Smooth muscle cell (in vitro differentiated cells): ENCODE results near the gene CHRNA5. TPM values are rescaled to one million over a fixed set of nuclear protein-coding genes. Genes with fewer than 3 reads are reported as not detected.
A peak's percentile ranks its signal among the peaks of the same experiment; 100 is the strongest.
"Not testable (repeated sequence)": the region's sequence is repeated elsewhere in the genome, so short reads cannot be mapped to it uniquely, and the experiment has no call there.

Experiments
- DNase-seq: peaks from one replicate; lab custom pipeline; 2025; ENCODE audit not compliant: unreplicated experiment; lab: John Stamatoyannopoulos, UW
- H2AFZ ChIP-seq: fragments of 200-600 bp; sonication (generic); 2 replicates; pipeline ENCODE4 v1.6.0; 2016; ENCODE audit warnings: antibody characterized with exemption, low read depth, mild to moderate bottlenecking
- H3F3A ChIP-seq: fragments of 200-600 bp; sonication (generic); 2 replicates; pipeline ENCODE4 v1.6.0; 2017; ENCODE audit warnings: antibody characterized with exemption, low read depth
- H3K27ac ChIP-seq: fragments of 200-600 bp; sonication (generic); 2 replicates; pipeline ENCODE4 v1.5.1; 2016; ENCODE audit warnings: low read depth, mild to moderate bottlenecking
- H3K27me3 ChIP-seq: fragments of 200-600 bp; sonication (generic); 2 replicates; pipeline ENCODE4 v1.6.1; 2016; ENCODE audit warnings: low read depth, mild to moderate bottlenecking
- H3K36me3 ChIP-seq: fragments of 200-600 bp; sonication (generic); 2 replicates; pipeline ENCODE4 v1.5.1; 2016; ENCODE audit warnings: low read depth
- H3K4me1 ChIP-seq: fragments of 200-600 bp; sonication (generic); 2 replicates; pipeline ENCODE4 v1.5.1; 2016; ENCODE audit warnings: low read depth
- H3K4me2 ChIP-seq: fragments of 200-600 bp; sonication (generic); 2 replicates; pipeline ENCODE4 v1.6.0; 2016; ENCODE audit warnings: mild to moderate bottlenecking
- H3K4me3 ChIP-seq: fragments of 200-600 bp; sonication (generic); 2 replicates; pipeline ENCODE4 v1.5.1; 2016; ENCODE audit warnings: mild to moderate bottlenecking
- H3K79me2 ChIP-seq: fragments of 200-600 bp; sonication (generic); 2 replicates; pipeline ENCODE4 v1.6.0; 2016; ENCODE audit warnings: low read depth, mild to moderate bottlenecking
- H3K9ac ChIP-seq: fragments of 200-600 bp; sonication (generic); 2 replicates; pipeline ENCODE4 v1.6.0; 2016; ENCODE audit warnings: low read depth
- H3K9me3 ChIP-seq: fragments of 200-600 bp; sonication (generic); replicated peaks from 2 replicates; pipeline ENCODE4 v1.5.1; 2016; ENCODE audit warnings: low read depth
- H4K20me1 ChIP-seq: fragments of 200-600 bp; sonication (generic); 2 replicates; pipeline ENCODE4 v1.6.0; 2016; ENCODE audit warnings: low read depth
- CTCF ChIP-seq: fragments of 200-600 bp; sonication (generic); IDR thresholded peaks from 2 replicates; pipeline ENCODE4 v1.5.1; 2017; ENCODE audit warnings: borderline replicate concordance, mild to moderate bottlenecking, antibody characterized with exemption; ENCODE audit not compliant: insufficient read depth, poor library complexity, severe bottlenecking
- WGBS: methylation state at CpG from one replicate; pipeline ENCODE4 v1.1.7; 2016; ENCODE audit warnings: low lambda C conversion rate; 5-methylcytosine and 5-hydroxymethylcytosine counted together
- polyA plus RNA-seq: library from polyadenylated mRNA; unstranded; fragments of >200 nt; fragmentation: Nextera tagmentation; extraction: Ambion mirVana; gene quantifications from 2 replicates; pipeline ENCODE4 v1.2.1, GENCODE V29; 2016
- total RNA-seq: library from RNA; depleted of rRNA; stranded (reverse); fragments of >200 nt; gene quantifications from 2 replicates; pipeline ENCODE4 v1.2.3, GENCODE V29; 2014

The CHRNA5 gene
- total and polyA plus RNA-seq, 2 experiments from 2014 or later: 0.85 to 2.4 TPM

- no peaks in the 10 kb centered on the region for H4K20me1 ChIP-seq
- H3K27me3 ChIP-seq: no peaks in the 10 kb centered on the region
- no peak overlapping the region for H3K4me2 ChIP-seq
- H3K9me3 ChIP-seq: no peaks in the 10 kb centered on the region
- no peak overlapping the region for H3K27ac ChIP-seq
- no peaks in the 10 kb centered on the region for H3K4me1 ChIP-seq
- no peak for TF ChIP-seq CTCF
- no peak overlapping the region for H2AFZ ChIP-seq
- H3K9ac ChIP-seq: no peak overlapping the region
- 72% methylated on average over 2 of the region's 2 CpGs for WGBS
- DNase-seq: no peak
- no peaks in the 10 kb centered on the region for H3F3A ChIP-seq
- no peaks in the 10 kb centered on the region for H3K36me3 ChIP-seq
- no peak overlapping the region for H3K4me3 ChIP-seq
- no peaks in the 10 kb centered on the region for H3K79me2 ChIP-seq
Measured at GRCh38 chr15:78533331-78533730, 32.0 kb upstream of the CHRNA5 start.

DNA sequence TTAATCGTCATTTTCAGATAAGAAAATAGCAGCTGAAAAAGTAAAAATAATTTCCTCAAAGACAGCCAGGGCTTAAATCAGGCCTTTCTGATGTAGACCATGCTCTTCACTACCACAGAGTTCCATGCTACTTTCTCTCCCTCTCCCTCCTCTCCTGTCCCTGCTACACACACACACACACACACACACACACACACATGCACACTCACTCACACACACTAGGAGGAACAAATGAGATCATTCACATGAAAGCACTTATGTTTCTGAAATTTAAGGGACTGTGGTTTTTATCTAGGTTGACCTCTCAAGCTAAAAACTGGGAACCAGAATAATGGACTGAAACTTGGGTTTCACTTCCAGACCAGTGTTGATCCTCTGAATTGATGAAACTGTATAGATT is 29.2 kb upstream of the CHRNA5 start:
- 96% methylated on average over 1 of the region's 1 CpG for WGBS

GRCh38 chr15:78537266-78537905 is 27.9 kb upstream of the CHRNA5 start:
- peaks cover 6% of the 10 kb centered on the region for H4K20me1 ChIP-seq
- WGBS: 86% methylated on average over 5 of the region's 5 CpGs
- no peak overlapping the region for H3K4me2 ChIP-seq
- H3K4me3 ChIP-seq: no peak overlapping the region
- H3F3A ChIP-seq: no peaks in the 10 kb centered on the region
- DNase-seq: no peak
- no peaks in the 10 kb centered on the region for H3K9me3 ChIP-seq
- H3K27me3 ChIP-seq: no peaks in the 10 kb centered on the region
- peaks cover 3% of the 10 kb centered on the region for H3K36me3 ChIP-seq
- no peak overlapping the region for H3K27ac ChIP-seq
- H3K79me2 ChIP-seq: peaks cover 19% of the 10 kb centered on the region
- H3K4me1 ChIP-seq: peaks cover 9% of the 10 kb centered on the region
- no peak for TF ChIP-seq CTCF
- no peak overlapping the region for H2AFZ ChIP-seq
- no peak overlapping the region for H3K9ac ChIP-seq

More for the DNA sequence above, 29.2 kb upstream of the CHRNA5 start:
- Histone ChIP-seq H4K20me1 (no peaks in the 10 kb centered on the region), H3K9ac (no peak overlapping the region), H3K4me2 (no peak overlapping the region), H2AFZ (no peak overlapping the region), H3K4me3 (no peak overlapping the region), H3K79me2 (peaks cover 7% of the 10 kb centered on the region), H3K36me3 (no peaks in the 10 kb centered on the region), H3K27ac (no peak overlapping the region), H3K27me3 (no peaks in the 10 kb centered on the region), H3F3A (no peaks in the 10 kb centered on the region), H3K4me1 (peaks cover under 1% of the 10 kb centered on the region), H3K9me3 (no peaks in the 10 kb centered on the region)
- DNase-seq: no peak
- TF ChIP-seq CTCF: no peak

GRCh38 chr15:78538358-78538757 is 27.0 kb upstream of the CHRNA5 start:
- WGBS: 94% methylated on average over 1 of the region's 1 CpG
- H3K27ac ChIP-seq: no peak overlapping the region
- H4K20me1 ChIP-seq: peaks cover 6% of the 10 kb centered on the region
- no peaks in the 10 kb centered on the region for H3K9me3 ChIP-seq
- no peak overlapping the region for H2AFZ ChIP-seq
- H3K4me1 ChIP-seq: peaks cover 9% of the 10 kb centered on the region
- H3K4me2 ChIP-seq: no peak overlapping the region
- H3K79me2 ChIP-seq: peaks cover 23% of the 10 kb centered on the region
- no peak for DNase-seq
- H3K4me3 ChIP-seq: no peak overlapping the region
- no peaks in the 10 kb centered on the region for H3K27me3 ChIP-seq
- no peak overlapping the region for H3K9ac ChIP-seq
- no peak for TF ChIP-seq CTCF
- peaks cover 10% of the 10 kb centered on the region for H3K36me3 ChIP-seq
- no peaks in the 10 kb centered on the region for H3F3A ChIP-seq

GRCh38 chr15:78539464-78540140 is 25.7 kb upstream of the CHRNA5 start:
- not testable (repeated sequence) for DNase-seq, H3K9me3 ChIP-seq, H3F3A ChIP-seq, H4K20me1 ChIP-seq, H3K27me3 ChIP-seq, H3K4me1 ChIP-seq
- Histone ChIP-seq H3K27ac (peak overlapping the region; percentile 95), H3K4me2 (peak overlapping the region; percentile 97), H3K36me3 (peaks cover 10% of the 10 kb centered on the region), H2AFZ (peak overlapping the region; percentile 94), H3K9ac (peak overlapping the region; percentile 98), H3K4me3 (peak overlapping the region; percentile 90), H3K79me2 (peaks cover 23% of the 10 kb centered on the region)
- 89% methylated on average over 18 of the region's 18 CpGs for WGBS
